Caki2 (cell line): ENCODE measurements around the gene LPGAT1. TPM values are rescaled to one million over a fixed set of nuclear protein-coding genes. Genes with fewer than 3 reads are reported as not detected.

Experiments
- DNase-seq: peaks from one replicate; pipeline ENCODE4 v3.0.0-alpha.2; 2015; ENCODE audit warnings: low read depth
- in situ Hi-C: cut with HindIII; loops from 2 replicates; pipeline ENCODE4 v1.10.0; 2016; ENCODE audit warnings: low sequenced_read_pairs, low pct_unique_long_range_greater_than_20kb, mixed read lengths
- total RNA-seq: library from RNA; depleted of rRNA; stranded (reverse); fragments of >200 nt; shearing (Covaris generic); gene quantifications from 2 replicates; pipeline ENCODE4 v1.2.3, GENCODE V29; 2014; ENCODE audit warnings: low replicate concordance

LPGAT1 gene
- total RNA-seq, 1 experiment from 2014 or later = 38.8 TPM

DNA sequence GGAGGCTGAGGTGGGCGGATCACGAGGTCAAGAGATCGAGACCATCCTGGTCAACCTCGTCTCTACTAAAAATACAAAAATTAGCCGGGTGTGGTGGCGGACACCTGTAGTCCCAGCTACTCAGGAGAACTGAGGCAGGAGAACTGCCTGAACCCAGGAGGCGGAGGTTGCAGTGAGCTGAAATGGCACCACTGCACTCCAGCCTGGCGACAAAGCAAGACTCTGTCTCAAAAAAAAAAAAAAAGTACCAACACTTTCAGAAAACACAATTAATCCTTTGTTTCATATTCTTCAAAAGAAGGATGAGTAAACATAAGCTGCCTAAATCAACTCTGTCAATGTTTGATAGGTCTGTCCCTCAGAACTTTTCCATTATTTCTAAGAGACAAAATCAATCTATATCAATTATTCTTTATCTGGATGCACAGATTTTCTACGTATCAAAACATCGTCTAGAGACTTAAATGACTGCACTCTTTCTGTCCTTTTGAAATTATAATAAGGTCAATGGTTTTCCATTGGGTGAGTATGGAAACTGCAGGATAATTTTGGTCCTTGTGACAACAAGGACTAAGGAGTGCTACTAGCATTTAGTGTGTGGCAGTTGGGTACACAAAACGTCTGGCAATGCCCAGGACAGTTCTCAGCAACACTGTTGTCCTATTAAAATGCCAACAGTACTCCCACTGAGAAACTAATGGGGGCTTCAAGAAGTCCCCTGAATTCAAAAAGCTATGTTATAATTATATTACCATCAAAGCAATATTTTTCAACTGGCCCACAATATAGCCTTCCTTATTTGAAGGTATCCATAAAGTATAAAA lies 40.7 kb downstream of the LPGAT1 start:
- DNase-seq = no peak
- in situ Hi-C loops = no loop called here

- in situ Hi-C loops = no loop called here
- no peak for DNase-seq
Observed at GRCh38 chr1:211788626-211789025, 41.9 kb downstream of the LPGAT1 start.

GRCh38 chr1:211783897-211784296 lies 46.7 kb downstream of the LPGAT1 start:
- in situ Hi-C loops = no loop called here
- peak; percentile 23 for DNase-seq

GRCh38 chr1:211783266-211783665 lies 47.3 kb downstream of the LPGAT1 start:
- DNase-seq = no peak
- in situ Hi-C loops = no loop called here

DNA sequence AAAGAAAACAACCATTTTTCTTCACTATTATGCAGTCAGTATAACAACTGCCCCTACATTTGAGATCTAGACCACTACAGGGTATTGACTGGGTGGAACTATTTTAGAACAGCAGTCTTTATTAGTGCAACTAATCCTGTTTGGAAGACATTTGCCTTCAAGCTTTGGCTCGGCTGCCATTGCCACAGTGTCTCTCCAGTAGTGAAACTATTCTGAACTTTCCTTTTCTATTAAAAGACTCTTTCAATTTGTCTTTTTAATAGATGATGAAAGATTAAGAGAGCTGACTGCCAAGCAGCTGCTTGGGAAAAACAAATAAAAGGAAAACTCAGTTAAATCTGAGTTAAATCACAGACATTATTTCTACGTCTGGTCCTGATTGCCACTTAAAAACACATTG lies 49.3 kb downstream of the LPGAT1 start:
- in situ Hi-C loops = no loop called here
- no peak for DNase-seq

DNA sequence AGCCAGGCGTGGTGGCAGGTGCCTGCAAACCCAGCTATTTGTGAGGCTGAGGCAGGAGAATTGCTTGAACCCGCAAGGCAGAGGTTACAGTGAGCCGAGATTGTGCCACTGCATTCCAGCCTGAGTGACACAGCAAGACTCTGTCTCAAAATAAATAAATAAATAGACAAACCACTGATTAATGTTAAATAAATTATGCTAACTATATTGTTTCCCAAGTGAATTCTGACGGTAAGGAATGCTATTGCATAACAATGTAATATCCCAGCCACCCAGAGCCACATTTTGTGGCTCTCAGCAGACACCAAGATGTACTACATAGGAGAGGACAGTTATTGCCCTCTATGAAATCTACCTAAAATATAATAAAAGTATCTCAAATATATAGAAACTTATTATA lies 55.4 kb downstream of the LPGAT1 start:
- peak; percentile 30 for DNase-seq
- in situ Hi-C loops = no loop called here

DNA sequence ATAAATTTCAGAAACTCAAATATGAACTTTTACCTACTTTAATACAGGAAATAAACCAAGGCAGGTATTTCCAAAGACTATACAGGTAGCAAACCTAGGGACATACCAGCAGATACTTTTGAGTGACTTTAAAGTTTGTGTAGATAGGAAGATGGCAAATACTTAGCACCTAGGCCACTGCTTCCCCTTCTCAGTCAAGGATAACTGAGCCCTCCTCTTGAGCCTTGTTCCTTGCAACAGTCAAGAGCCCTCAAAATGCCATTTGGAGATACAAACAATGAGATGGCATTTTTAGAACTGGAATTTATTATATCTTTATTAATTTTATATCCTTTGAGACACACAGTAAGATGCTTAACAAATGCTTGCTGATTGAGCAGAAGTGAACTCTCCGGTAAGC lies 65.9 kb downstream of the LPGAT1 start:
- DNase-seq = no peak
- in situ Hi-C loops = no loop called here

DNA sequence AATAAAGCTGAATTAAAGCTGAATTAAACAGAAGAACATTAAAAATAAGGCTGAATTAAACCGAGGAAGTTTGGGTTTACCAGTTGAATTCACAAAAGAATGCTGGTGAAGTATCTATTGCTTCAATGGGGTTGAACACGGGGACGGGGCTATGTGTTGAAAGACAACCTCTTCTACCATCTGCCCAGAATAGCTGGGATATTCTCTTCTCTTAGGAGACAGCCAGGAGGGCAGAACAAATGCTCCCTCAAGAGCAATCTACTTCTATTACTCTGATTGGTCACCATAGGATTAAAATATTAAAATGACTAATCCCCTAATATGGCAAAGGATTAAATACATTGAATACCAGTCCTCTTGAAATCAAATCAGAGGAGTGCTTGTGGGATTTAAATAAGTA lies 68.4 kb downstream of the LPGAT1 start:
- DNase-seq = no peak
- in situ Hi-C loops = no loop called here

DNA sequence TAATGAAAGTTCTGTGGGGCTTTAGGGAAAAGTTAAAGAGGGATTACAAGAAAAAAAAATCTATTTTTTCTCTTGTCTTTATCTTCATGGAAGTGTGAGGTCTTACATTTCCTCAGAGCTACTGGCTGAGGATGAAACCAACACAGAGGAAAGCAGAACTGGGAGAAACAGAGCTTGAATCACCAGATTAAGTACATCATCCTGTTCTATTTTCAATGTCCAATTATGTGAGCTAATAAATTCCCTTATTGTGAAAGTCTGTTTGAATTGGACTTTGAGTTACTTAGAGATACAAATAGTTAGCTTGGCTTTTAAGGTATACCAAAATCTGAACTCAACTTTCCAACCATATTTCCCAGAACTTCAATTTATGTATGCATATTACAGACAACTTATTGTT lies 69.2 kb downstream of the LPGAT1 start:
- in situ Hi-C loops = no loop called here
- DNase-seq = no peak

DNA sequence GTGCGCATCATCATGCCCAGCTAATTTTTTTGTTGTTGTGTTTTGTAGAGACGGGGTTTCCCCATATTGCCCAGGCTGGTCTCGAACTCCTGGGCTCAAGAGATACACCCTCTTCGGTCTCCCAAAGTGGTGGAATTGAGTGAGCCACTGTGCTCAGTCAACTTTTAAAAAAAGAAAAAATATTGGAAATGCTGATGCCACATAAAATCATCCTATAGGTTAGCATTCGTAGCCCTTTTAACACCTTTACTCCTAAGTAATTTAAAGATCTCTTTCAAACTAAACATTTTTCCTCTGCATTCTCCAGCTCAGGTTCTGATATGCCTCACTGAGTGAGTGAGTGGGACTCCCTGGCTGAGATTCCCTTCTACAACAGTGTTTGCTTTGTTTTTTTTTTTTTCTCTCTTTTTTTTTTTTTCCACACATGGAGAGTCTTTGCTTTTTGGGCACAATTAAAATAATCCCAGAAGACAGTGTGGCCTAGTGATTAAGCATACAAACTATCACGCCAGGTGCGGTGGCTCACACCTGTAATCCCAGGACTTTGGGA lies 74.0 kb downstream of the LPGAT1 start:
- in situ Hi-C loops = no loop called here
- DNase-seq = no peak

DNA sequence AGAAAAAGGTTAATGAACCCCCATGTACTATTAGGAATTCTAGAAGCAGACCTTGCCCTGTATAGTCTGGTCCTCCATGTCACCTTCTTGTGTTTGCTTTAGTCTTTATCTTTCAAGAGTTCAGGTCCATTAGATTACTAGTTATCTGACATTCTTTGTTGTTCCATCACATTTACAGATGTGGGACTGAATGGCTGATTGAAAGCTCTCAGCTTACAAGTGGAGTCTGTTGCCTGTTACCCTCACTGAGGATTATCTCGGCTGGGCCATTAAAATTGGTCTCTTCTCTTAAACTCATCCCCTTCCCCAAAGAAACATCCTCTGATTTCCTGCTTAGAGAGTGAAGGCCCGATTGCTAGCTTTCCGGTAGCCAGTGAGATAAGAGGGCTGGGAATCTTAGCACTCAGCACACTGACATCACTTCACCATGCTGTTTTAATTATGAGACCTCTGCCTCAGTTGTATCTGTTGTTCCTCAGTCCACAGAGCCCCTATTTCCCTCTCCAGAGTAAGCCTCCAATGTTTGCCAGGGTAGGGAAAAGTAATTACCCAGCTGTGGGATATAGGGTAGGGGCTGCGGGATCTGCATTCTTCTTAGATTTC lies 76.8 kb downstream of the LPGAT1 start:
- in situ Hi-C loops = no loop called here
- no peak for DNase-seq

GRCh38 chr1:211752951-211753486 lies 77.5 kb downstream of the LPGAT1 start:
- no peak for DNase-seq
- in situ Hi-C loops = no loop called here

DNA sequence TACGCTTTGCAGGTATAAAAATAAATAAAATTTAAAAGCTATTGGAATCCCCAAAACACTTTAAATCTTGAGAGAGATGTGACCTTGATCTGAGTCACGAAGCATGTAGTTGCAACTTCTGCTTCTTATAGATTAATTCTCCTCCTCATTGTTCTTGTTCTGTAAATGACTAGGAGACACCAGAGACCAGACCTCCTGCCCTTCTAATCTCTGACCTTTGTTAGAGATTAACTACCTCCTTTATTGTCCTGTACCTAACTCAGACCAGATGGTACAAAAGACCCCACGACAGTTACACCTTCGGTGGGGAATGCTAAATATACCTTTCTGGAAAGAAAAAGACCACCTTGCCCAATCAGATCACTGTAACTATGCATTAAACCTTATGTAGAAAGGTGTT lies 78.2 kb downstream of the LPGAT1 start:
- no peak for DNase-seq
- in situ Hi-C loops = no loop called here

DNA sequence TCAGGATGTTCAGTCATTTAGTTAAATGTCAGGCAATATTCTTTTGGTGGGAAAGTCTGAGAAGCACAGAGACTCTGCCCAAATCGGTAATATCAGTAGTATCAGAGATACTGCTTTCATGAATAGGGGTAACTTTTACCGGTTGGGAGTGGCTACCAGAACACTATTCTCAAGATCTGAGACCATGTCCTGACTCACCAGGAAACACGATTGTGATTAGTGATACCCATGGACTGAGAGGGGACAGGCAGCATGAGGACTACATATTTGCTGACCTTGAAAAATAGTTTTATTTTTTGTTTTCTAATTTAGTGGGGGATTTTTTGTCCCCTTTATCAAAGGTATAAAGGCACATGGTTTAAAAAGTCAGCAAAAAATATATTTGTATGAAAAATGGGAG lies 79.1 kb downstream of the LPGAT1 start:
- no peak for DNase-seq
- in situ Hi-C loops = no loop called here

GRCh38 chr1:211750599-211750998 lies 80.0 kb downstream of the LPGAT1 start:
- in situ Hi-C loops = no loop called here

DNA sequence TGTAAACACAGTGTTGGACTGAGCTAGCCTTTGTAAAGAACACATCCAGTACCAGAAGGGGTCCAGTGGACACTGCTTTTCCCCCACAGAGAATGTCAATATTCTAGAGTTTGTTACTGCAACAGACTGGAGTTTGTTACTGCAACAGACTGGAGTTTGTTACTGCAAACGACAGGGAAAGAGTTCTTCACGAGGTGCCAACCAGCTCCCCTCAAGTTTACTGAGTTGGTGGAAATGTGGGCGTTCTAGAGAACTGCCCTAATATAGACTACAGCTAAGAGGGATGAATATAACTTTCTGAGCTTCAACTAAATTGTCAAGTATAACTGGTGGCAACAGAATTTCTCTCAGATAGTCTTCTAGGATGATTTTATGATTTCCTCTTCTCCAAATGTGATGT lies 81.3 kb downstream of the LPGAT1 start:
- in situ Hi-C loops = no loop called here
- DNase-seq = no peak

More at GRCh38 chr1:211750599-211750998, 80.0 kb downstream of the LPGAT1 start:
- no peak for DNase-seq

GRCh38 chr1:211748810-211749209 lies 81.8 kb downstream of the LPGAT1 start:
- in situ Hi-C loops = no loop called here

DNA sequence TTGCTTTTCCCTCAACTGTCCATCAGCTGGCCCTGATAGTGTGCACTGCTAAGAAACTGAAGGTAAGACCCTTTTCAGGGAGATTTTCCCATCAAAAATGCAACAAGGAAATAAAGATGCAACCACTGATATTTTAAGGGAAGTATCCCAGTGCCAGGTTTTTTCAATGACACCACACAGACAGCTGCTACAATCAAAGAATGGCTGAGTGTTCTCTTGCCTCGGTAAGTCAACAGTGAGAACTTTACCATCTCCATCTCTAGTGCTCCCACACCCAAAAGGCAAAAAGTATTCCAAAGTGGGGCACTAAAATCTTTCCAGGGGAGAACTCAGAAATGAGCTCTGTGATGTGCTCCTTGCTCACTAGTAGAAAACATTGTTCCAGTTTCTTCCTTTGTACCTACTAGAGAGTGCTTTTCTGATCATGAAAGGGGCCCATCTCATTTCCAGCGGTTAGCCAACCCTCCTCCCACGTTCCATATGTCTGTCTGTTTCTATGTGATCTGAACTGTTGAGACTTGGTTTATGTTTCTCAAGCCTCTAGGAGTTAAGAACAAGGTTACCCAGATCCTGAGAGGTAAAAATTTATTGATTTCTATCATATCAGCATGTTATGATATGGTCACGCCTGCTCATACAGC lies 87.6 kb downstream of the LPGAT1 start:
- DNase-seq = no peak
- in situ Hi-C loops = no loop called here

More at GRCh38 chr1:211748810-211749209, 81.8 kb downstream of the LPGAT1 start:
- DNase-seq = no peak

DNA sequence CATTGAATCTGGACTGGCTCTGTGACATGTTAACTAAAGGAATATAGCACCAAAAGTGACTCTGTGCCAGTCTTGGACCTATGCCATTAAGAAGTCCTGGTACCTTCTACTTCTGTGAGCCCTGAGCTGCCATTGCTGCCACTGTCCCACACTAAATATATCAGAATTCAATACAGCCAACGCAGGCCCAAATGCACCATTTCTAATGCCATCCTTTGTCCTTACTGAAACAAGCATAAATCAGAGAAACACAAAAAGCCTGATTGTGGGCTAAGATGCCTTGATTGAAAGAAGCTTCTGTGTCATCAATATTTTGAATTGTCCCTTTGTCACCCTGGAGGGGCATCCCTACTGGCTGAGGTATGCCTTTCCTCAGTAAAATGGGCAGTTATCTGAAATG lies 88.3 kb downstream of the LPGAT1 start:
- DNase-seq = no peak
- in situ Hi-C loops = no loop called here
